Ramos (cell line): ENCODE measurements around the gene CATSPER1.

Source experiments
- in situ Hi-C: fragments of 300-500 bp; cut with MboI; formaldehyde crosslinking; loops from one replicate; pipeline ENCODE4 v1.14.3; 2022; ENCODE audit warnings: low sequenced_read_pairs; ENCODE audit not compliant: unreplicated experiment

The CATSPER1 gene

GRCh38 chr11:65976216-65977176 lies 49.8 kb downstream of the CATSPER1 start:
- in situ Hi-C loops, result no loop called here

- in situ Hi-C loops, result no loop called here
Measured at GRCh38 chr11:65975771-65976170, 50.5 kb downstream of the CATSPER1 start.

- in situ Hi-C loops, result no loop called here
Measured at GRCh38 chr11:65973439-65974110, 52.7 kb downstream of the CATSPER1 start.

- in situ Hi-C loops, result no loop called here
Measured at GRCh38 chr11:65972116-65972515, 54.2 kb downstream of the CATSPER1 start.

- in situ Hi-C loops, result no loop called here
Measured at GRCh38 chr11:65968600-65969482, 57.4 kb downstream of the CATSPER1 start.

DNA sequence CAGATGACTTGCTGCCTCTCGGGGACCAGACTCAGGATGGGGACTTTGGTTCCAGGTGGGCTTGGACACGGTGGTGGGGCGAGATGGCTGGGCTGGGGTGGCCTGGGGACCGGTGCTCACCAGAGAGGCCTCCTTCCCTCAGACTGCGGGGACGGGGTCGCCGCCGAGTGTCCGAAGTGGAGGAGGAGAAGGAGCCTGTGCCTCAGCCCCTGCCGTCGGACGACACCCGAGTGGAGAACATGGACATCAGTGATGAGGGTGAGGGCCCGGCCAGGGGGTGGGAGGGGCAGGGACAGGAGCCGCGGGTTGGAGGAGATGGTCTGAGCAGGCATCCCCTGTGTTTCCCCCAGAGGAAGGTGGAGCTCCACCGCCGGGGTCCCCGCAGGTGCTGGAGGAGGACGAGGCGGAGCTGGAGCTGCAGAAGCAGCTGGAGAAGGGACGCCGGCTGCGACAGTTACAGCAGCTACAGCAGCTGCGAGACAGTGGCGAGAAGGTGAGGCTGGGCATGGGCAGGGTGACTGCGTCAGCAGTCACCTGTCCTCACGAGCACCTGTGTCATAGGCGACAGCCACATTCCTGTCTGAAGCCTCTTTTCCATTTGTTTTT lies 58.8 kb downstream of the CATSPER1 start:
- in situ Hi-C loops, result no loop called here
